Fibroblast of mammary gland (primary cell): ENCODE results near the gene ARHGAP44.

Source experiments
- DNase-seq: peaks from one replicate; pipeline ENCODE4 v3.0.0-alpha.2; 2010; ENCODE audit warnings: low read depth
- H3K4me3 ChIP-seq: 2 replicates; pipeline ENCODE4 v1.5.1; 2011; ENCODE audit warnings: low read depth, mild to moderate bottlenecking, low read length, moderate library complexity; ENCODE audit not compliant: control insufficient read depth
- TF ChIP-seq, protein P1 (sequence below): conservative IDR thresholded peaks from 2 replicates; pipeline ENCODE4 v1.5.1; 2011; ENCODE audit warnings: low read depth, low read length, inconsistent platforms; ENCODE audit not compliant: control insufficient read depth, insufficient read depth

Gene ARHGAP44

DNA sequence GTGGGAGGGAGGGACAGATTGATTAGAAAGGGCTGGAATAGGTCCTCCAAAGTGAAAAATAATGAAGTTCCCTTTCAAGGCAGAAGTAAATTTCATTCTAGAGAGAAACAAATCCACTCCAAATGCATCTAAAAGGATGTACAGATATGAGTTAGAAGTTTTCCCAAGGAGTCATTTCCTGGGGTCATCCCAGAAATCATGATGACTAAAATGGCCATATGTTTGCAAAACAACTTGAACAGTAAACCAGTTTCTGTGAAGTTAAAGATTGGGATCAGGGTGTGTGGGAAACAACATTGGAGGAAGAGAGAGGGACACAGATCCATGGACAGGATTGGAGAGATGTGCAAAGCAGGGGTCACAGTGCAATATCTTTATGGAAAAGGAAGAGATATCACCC lies 32.5 kb upstream of the ARHGAP44 start:
- H3K4me3 ChIP-seq, result no peak overlapping the region
- TF ChIP-seq, protein P1, sequence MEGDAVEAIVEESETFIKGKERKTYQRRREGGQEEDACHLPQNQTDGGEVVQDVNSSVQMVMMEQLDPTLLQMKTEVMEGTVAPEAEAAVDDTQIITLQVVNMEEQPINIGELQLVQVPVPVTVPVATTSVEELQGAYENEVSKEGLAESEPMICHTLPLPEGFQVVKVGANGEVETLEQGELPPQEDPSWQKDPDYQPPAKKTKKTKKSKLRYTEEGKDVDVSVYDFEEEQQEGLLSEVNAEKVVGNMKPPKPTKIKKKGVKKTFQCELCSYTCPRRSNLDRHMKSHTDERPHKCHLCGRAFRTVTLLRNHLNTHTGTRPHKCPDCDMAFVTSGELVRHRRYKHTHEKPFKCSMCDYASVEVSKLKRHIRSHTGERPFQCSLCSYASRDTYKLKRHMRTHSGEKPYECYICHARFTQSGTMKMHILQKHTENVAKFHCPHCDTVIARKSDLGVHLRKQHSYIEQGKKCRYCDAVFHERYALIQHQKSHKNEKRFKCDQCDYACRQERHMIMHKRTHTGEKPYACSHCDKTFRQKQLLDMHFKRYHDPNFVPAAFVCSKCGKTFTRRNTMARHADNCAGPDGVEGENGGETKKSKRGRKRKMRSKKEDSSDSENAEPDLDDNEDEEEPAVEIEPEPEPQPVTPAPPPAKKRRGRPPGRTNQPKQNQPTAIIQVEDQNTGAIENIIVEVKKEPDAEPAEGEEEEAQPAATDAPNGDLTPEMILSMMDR, result no peak
- DNase-seq, result peak; percentile 84

DNA sequence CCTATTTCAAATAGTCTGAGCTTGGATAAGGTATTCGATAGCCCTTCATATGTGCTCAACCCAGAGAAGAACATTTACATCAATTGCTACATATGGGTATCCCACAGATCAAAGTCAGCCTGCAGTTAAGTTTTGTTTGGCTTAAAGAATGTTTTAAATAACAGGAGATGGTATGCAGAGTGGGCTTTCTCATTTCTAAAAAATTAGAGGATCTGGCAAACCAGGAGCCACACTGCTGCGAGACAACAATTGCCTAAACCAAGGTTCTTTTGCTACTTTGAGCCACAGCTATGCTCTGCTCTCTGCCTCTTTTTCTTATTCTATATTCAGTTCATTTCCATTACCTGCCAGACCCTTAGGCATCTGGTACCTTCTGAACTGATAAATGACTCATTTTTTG lies 30.2 kb upstream of the ARHGAP44 start:
- TF ChIP-seq, protein P1, result no peak
- no peak overlapping the region for H3K4me3 ChIP-seq
- no peak for DNase-seq

DNA sequence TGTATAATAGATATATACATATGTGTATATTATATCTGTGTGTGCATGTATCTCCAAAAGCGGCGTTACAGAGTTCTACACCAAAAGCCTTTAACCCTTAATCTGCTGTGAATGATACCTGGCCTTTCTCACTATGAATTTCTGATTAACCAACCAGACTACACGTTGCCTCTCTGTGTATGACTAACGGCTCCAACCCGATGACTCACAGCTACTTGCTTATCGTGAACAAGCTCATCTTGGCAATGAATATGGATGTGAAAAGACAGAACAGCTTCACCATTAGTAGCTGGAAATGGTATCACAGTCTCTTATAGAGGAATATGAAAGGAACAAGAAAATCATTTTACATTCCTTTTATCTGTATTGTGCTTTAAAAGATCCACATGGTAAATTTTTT lies 23.8 kb upstream of the ARHGAP44 start:
- DNase-seq, result peak; percentile 93
- no peak overlapping the region for H3K4me3 ChIP-seq
- TF ChIP-seq, protein P1, result no peak

DNA sequence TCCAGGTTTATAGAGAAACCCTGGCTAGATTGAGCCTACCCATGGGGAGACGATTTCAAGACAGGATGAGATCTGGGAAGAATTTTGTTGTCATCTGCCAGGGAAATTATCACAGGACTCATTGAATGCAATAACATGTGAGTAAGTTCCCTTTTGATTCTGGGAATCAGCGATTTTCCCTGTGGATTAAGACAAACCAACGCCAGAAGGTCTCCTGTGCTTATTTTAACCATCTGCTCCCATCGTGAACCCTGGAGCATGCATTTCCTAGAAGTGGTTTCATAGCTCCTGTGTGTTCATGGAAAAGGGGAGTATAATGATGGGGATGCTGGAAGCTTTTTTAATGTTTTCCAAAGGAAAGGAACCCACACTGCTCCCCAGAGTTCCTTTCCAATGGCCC lies 21.0 kb upstream of the ARHGAP44 start:
- H3K4me3 ChIP-seq, result no peak overlapping the region
- TF ChIP-seq, protein P1, result no peak
- DNase-seq, result peak; percentile 40

DNA sequence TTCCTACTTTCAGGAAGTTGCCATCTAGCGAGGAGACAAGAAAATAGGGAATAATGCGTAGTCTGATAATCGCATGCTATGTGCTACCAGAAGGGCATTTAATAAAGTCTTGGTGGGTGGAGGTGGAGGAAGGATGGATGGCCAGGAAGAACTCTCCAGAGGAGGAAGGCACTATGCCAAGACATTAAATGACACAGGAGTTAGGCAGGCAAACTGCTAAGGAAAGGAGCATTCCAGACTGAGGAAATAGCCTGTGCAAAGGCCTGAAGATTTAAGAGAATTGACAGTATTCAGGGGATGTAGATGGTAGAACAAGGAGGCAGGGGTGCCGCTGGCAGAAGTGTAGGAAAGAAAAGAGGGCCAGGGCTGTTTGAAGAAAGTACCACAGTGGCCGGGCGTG lies 19.3 kb upstream of the ARHGAP44 start:
- DNase-seq, result peak; percentile 16
- TF ChIP-seq, protein P1, result no peak
- no peak overlapping the region for H3K4me3 ChIP-seq

DNA sequence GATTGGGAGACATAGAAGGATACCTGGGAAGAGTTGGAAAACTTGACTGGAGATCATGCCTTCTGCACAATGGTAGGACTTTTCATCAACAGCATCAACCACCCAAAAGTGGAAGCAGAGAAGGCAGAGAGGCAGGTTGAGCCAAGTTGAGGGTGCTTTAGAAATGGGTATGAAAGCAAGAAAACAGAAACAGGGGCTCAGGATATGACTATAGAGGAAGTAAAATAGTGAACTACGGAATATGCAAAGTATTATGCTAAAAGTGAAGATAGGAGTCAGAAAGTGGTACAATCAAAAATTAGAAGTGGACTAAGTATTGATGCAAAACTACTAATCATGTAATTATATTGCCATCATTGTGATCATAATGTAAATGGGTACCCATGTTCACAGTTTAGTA lies 16.1 kb upstream of the ARHGAP44 start:
- no peak for DNase-seq
- TF ChIP-seq, protein P1, result no peak
- no peak overlapping the region for H3K4me3 ChIP-seq

DNA sequence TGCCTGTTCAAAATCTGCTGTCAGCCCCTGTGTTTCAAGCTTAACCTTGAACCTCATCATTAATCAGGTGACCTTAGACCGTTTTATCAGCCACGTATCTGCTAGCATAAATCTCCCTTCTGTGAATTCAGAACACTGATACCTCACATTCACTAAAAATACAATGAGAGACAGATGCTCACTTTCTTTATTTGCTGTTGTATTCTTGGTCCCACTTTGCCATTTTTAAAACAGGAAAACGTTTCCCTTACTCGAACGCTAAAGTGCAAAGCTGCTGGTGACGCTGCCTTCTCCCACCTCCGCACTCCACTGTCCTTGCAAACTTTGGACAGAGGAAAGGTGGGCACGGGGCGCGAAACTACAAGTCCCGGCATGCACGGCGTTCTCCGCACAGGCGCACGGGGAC lies 220 bp upstream of the ARHGAP44 start:
- H3K4me3 ChIP-seq, result peak overlapping the region; percentile 55
- TF ChIP-seq, protein P1, result no peak
- peak; percentile 56 for DNase-seq
